ENCODE measurements around the gene RGS17.

DNA sequence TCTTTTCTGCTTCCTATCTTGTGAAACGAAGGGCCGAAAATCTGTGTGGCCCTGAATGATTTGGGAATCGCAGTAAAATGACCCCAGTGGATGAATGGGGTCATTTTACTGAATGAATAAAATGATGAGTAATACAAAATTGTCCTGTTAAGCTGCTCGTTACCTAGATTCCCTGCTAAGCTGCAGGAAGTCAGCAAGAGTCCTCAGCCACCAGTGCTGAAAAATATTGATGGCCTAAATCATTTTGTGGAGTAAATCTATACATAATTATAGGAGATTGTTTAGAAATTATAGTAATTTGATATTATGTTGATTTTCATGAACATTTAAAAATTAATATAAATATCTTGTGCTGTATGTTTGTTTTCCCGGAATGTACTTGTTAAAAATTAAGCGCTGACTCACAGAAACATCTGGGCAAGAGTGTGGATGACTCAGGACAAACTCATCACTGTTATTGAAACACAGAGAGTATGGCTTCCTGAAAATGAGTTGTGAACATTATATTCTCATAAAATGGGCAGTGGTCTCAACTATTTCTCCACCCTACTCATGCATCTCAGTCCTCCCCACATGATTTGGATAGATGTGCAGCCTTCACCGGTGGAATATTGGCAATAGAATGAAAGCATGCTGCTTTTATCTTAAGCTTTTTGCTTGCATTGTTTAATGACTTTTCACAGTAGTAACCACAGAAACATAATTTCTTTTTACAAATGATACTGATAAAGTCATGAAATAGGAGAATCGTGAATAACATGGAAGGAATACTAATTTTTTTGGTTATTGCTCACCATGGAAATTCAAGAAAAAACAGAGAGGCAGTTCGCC lies 36.2 kb upstream of the RGS17 start:
- TF ChIP-seq POLR2A (IDR thresholded peaks at IDR 0.05) = no peak
- TF ChIP-seq, protein P1, sequence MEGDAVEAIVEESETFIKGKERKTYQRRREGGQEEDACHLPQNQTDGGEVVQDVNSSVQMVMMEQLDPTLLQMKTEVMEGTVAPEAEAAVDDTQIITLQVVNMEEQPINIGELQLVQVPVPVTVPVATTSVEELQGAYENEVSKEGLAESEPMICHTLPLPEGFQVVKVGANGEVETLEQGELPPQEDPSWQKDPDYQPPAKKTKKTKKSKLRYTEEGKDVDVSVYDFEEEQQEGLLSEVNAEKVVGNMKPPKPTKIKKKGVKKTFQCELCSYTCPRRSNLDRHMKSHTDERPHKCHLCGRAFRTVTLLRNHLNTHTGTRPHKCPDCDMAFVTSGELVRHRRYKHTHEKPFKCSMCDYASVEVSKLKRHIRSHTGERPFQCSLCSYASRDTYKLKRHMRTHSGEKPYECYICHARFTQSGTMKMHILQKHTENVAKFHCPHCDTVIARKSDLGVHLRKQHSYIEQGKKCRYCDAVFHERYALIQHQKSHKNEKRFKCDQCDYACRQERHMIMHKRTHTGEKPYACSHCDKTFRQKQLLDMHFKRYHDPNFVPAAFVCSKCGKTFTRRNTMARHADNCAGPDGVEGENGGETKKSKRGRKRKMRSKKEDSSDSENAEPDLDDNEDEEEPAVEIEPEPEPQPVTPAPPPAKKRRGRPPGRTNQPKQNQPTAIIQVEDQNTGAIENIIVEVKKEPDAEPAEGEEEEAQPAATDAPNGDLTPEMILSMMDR (IDR thresholded peaks at IDR 0.05) = no peak

Data from thyroid gland (tissue), 4 donors.